Motor neuron (in vitro differentiated cells): ENCODE data around the gene SCIN. TPM values are rescaled to one million over a fixed set of nuclear protein-coding genes. Genes with fewer than 3 reads are reported as not detected.
"Not testable (repeated sequence)": the region's sequence is repeated elsewhere in the genome, so short reads cannot be mapped to it uniquely, and the experiment has no call there.

Source experiments
- ATAC-seq, 8 experiments: fragments of 200-7000 bp; cut with Tn5 transposase; replicated peaks in 6 of 8; 2 replicates each; pipeline ENCODE4 v1.8.0; 2021; ENCODE audit warnings: mild to moderate bottlenecking in 8 of 8, moderate library complexity in 8 of 8
- H3K27ac ChIP-seq, 2 donors: fragments of 250-450 bp; sonication (Bioruptor Pico); 2 replicates each; pipeline ENCODE4 v1.9.0; 2021; ENCODE audit warnings: antibody characterized with exemption in 2 of 2, mild to moderate bottlenecking in 2 of 2, moderate library complexity in 1 of 2
- H3K4me1 ChIP-seq, 2 donors: fragments of 250-450 bp; sonication (Bioruptor Pico); replicated peaks in 1 of 2; 2 replicates each; pipeline ENCODE4 v1.6.1; 2021; ENCODE audit warnings: antibody characterized with exemption in 2 of 2, mild to moderate bottlenecking in 2 of 2, moderate library complexity in 1 of 2
- H3K4me3 ChIP-seq, 5 donors: fragments of 250-450 bp; sonication (Bioruptor Pico); 2 replicates each; pipeline ENCODE4 v1.9.0; 2021; ENCODE audit warnings: antibody characterized with exemption in 5 of 5, mild to moderate bottlenecking in 5 of 5, moderate library complexity in 4 of 5
- WGBS, 10 experiments: fragments of 450-650 bp; shearing (Covaris generic); methylation state at CpG; one replicate each; pipeline ENCODE4 v1.0.0; 2022; 5-methylcytosine and 5-hydroxymethylcytosine counted together
- in situ Hi-C, 9 experiments: fragments of 400-800 bp; cut with MboI; loops; one replicate each; pipeline ENCODE4 v1.15.0; 2021; ENCODE audit warnings: low sequenced_read_pairs in 9 of 9, low pct_unique_long_range_greater_than_20kb in 2 of 9; ENCODE audit not compliant: unreplicated experiment in 9 of 9
- total RNA-seq, 8 experiments: library from RNA; unstranded; fragments of 300-600 nt; gene quantifications; 2 replicates each; pipeline versions ENCODE4 v1.2.3 to v1.2.4, GENCODE V29; 2022

The SCIN gene
- total RNA-seq, 8 experiments from 2014 or later: 0.37 to 153 (median 2.4) TPM

- in situ Hi-C loops, ATAC-seq, H3K4me1 ChIP-seq, H3K4me3 ChIP-seq, H3K27ac ChIP-seq: not testable (repeated sequence)
- 80 to 100% (median 97%) methylated on average over 1 to 7 of the region's 7 CpGs; no CpG with 5 or more reads in 3 of the 10 experiments for WGBS, 10 experiments
These were observed 102.9 kb downstream of the SCIN start for GRCh38 chr7:12673436-12673835.

DNA sequence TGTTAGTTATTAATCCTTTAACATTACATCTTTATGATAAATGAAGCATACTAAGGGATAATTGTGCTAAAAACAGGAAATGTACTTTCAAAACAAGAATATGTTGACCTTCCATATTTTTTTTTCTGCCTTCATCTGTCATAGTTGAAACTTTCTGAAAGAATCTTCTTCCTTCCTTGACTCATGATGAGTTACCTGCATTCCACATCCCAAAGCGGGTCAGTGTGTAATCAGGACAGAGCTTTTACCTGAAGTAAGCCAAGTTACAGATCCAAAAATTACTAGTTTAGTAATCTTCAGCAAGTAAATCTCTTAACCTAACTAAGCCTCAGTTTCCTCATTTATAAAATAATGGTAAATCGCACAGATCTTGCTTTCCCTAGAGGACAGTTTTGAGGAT lies 103.5 kb downstream of the SCIN start:
- Histone ChIP-seq H3K27ac (no peak overlapping the region), H3K4me1 (no peaks in the 10 kb centered on the region), H3K4me3 (no peak overlapping the region)
- WGBS, 10 experiments: 43 to 100% (median 90%) methylated on average over 1 to 2 of the region's 2 CpGs; no CpG with 5 or more reads in 1 of the 10 experiments
- no peak for ATAC-seq
- in situ Hi-C loops: no loop called here

GRCh38 chr7:12674861-12675260 lies 104.3 kb downstream of the SCIN start:
- peak in 1 of 8 experiments; percentile 24 for ATAC-seq
- Histone ChIP-seq H3K4me1 (no peaks in the 10 kb centered on the region), H3K4me3 (no peak overlapping the region), H3K27ac (no peak overlapping the region)
- 49 to 100% (median 85%) methylated on average over 2 to 4 of the region's 4 CpGs for whole genome bisulfite sequencing, 10 experiments
- in situ Hi-C loops: no loop called here

- in situ Hi-C loops: loop anchor here in 1 of 9 experiments (10.0 kb wide), 1 partner anchor 581 kb away; no protein-coding TSS in a partner anchor
- WGBS, 10 experiments: 0 to 88% (median 38%) methylated on average over 1 to 2 of the region's 2 CpGs; no CpG with 5 or more reads in 1 of the 10 experiments
- Histone ChIP-seq H3K4me3 (no peak overlapping the region), H3K4me1 (no peaks in the 10 kb centered on the region), H3K27ac (no peak overlapping the region)
- no peak for ATAC-seq
These were observed 113.4 kb downstream of the SCIN start for GRCh38 chr7:12683678-12684585.

DNA sequence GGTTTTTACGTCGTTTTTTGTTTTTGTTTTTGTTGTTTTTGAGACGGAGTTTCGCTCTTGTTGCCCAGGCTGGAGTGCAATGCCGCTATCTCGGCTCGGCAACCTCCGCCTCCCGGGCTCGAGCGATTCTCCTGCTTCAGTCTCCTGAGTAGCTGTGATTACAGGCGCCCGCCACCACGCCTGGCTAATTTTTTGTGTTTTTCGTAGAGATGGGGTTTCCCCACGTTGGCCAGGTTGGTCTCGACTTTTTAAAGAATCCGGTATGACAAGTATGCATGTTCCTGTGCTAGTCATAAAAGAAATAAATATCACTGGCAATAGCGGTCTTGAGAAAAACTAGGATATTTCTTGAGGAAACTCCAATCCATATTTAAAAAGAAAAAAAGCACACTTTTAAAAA lies 114.2 kb downstream of the SCIN start:
- H3K27ac ChIP-seq: no peak overlapping the region
- ATAC-seq: no peak
- WGBS, 10 experiments: 80 to 100% (median 95%) methylated on average over 2 to 19 of the region's 19 CpGs
- H3K4me3 ChIP-seq: no peak overlapping the region
- H3K4me1 ChIP-seq: no peaks in the 10 kb centered on the region
- in situ Hi-C loops: loop anchor here in 1 of 9 experiments (10.0 kb wide), 1 partner anchor 580 kb away; no protein-coding TSS in a partner anchor

DNA sequence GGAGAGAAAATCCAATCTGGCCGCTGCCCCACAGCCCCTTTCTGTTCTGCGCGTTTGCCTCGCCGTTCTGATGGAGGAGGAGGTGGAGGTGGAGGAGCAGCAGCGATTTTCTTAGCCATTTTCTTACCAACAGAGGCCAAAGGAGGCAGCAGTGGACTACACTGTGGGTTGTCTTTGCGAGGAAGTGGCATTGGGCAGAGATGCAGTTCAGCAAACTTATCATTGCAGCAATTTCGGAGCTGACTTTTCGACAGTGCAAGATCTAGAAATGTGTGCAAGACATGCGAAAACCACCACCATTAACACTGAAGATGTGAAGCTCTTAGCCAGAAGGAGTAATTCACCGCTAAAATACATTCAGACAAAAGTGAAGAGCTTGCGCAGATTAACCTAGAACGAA lies 115.0 kb downstream of the SCIN start:
- no peak overlapping the region for H3K4me3 ChIP-seq
- in situ Hi-C loops: loop anchor here in 1 of 9 experiments (10.0 kb wide), 1 partner anchor 579 kb away; no protein-coding TSS in a partner anchor
- no peak overlapping the region for H3K27ac ChIP-seq
- no peak for ATAC-seq
- H3K4me1 ChIP-seq: no peaks in the 10 kb centered on the region
- 60 to 100% (median 93%) methylated on average over 3 to 11 of the region's 13 CpGs; no CpG with 5 or more reads in 1 of the 10 experiments for WGBS, 10 experiments

- Histone ChIP-seq H3K4me3 (peak overlapping the region; percentile 67 to 86 (median 79)), H3K27ac (peak overlapping the region; percentile 79 to 88), H3K4me1 (no peaks in the 10 kb centered on the region)
- in situ Hi-C loops: loop anchor here in 1 of 9 experiments (10.0 kb wide), 1 partner anchor 578 kb away; no protein-coding TSS in a partner anchor
- 38 to 80% (median 46%) methylated on average over 2 to 18 of the region's 54 CpGs; no CpG with 5 or more reads in 3 of the 10 experiments for WGBS, 10 experiments
- ATAC-seq: peak; percentile 67 to 82 (median 70)
These were observed 115.8 kb downstream of the SCIN start for GRCh38 chr7:12686234-12686890.

- in situ Hi-C loops: loop anchor here in 1 of 9 experiments (10.0 kb wide), 1 partner anchor 578 kb away; no protein-coding TSS in a partner anchor
- peak within 1 kb of the TSS; percentile 67 to 86 (median 79) for H3K4me3 ChIP-seq
- peak within 1 kb of the TSS; percentile 79 to 88 for H3K27ac ChIP-seq
- peaks cover 0 to 3% of the 10 kb centered on the region in 2 donors for H3K4me1 ChIP-seq
- ATAC-seq: peak; percentile 85 to 95 (median 91)
- 0% methylated on average over 1 to 5 of the region's 73 CpGs; no CpG with 5 or more reads in 6 of the 10 experiments for WGBS, 10 experiments
These were observed 116.6 kb downstream of the SCIN start, which contains the start of gene ARL4A for GRCh38 chr7:12686891-12687717. TSS of gene ARL4A (plus strand) at chr7:12687633. CDS start at chr7:12688255, 622 bp downstream.

DNA sequence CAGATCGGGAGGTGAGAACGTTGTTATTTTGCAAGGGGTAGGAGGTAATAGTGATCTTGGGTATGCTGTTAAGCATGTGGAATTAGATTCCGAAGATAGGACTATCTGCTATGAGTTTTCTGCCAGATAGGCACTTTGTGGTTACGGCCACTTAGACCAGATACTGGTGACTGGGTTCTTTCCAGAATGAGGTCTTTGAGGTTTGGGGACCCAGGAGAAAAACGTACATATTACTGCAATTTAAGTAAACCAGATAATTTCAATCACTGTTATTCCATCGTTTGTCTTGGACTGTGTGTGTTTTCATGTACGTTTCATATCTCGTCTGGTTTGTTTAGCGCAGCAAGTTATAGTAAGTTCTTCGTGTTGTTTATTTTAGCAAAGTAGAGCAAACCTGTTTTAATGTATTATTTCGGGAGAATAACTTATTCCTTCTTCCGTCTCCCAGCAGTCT lies 117.2 kb downstream of the SCIN start:
- no peak overlapping the region for H3K27ac ChIP-seq
- ATAC-seq: peak; percentile 3 to 16 (median 7)
- H3K4me3 ChIP-seq: peak overlapping the region; percentile 67 to 86 (median 79)
- in situ Hi-C loops: loop anchor here in 1 of 9 experiments (10.0 kb wide), 1 partner anchor 577 kb away; no protein-coding TSS in a partner anchor
- H3K4me1 ChIP-seq: peaks cover 0 to 4% of the 10 kb centered on the region in 2 donors
- WGBS, 10 experiments: 0 to 33% (median 4%) methylated on average over 3 to 10 of the region's 12 CpGs; no CpG with 5 or more reads in 1 of the 10 experiments

DNA sequence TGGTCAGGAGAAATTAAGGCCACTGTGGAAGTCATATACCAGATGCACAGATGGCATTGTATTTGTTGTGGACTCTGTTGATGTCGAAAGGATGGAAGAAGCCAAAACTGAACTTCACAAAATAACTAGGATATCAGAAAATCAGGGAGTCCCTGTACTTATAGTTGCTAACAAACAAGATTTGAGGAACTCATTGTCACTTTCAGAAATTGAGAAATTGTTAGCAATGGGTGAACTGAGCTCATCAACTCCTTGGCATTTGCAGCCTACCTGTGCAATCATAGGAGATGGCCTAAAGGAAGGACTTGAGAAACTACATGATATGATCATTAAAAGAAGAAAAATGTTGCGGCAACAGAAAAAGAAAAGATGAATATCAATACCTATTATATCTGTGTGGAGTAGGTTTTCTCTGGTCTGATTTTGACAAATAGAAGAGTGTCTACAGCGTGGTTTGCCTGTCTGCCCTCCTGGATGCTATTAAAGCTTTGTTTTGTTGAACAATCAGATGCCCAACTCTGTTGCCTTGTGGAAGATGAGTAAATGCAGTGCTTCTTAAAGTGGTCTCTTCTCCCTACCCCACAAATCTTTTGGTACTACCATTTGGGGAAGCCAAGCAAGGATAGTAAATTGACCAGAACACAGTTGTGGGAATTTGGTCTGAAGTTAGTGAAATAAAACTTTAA lies 118.1 kb downstream of the SCIN start:
- WGBS, 10 experiments: 80 to 100% (median 100%) methylated on average over 1 of the region's 3 CpGs; no CpG with 5 or more reads in 7 of the 10 experiments
- H3K4me1 ChIP-seq, H3K27ac ChIP-seq, ATAC-seq: not testable (repeated sequence)
- in situ Hi-C loops: loop anchor here in 1 of 9 experiments (10.0 kb wide), 1 partner anchor 576 kb away; no protein-coding TSS in a partner anchor
- peak overlapping the region; percentile 23 to 69 (median 34) for H3K4me3 ChIP-seq

DNA sequence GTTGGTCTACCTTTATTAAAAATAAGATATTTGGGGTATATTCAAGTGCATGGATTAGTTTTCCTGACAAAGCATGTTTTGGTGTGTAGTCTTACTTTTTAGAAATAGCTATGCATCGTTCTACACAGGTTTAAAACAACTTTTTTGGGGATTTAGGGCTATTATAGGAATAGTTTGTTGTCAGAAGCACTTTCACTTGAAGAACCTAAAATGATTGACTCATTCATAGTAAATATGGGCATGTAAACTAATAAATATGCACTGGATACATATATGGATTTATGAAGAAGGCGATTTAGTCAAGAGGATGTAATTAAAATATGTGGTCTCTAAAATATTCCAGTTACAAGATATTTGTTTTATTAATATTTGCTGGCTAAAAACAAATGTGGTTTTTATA lies 118.9 kb downstream of the SCIN start:
- whole genome bisulfite sequencing, 10 experiments: 0 to 50% (median 16%) methylated on average over 1 to 2 of the region's 2 CpGs; no CpG with 5 or more reads in 1 of the 10 experiments
- peaks cover 0 to 4% of the 10 kb centered on the region in 2 donors for H3K4me1 ChIP-seq
- no peak overlapping the region for H3K27ac ChIP-seq
- H3K4me3 ChIP-seq: peak overlapping the region; percentile 23 to 69 (median 34)
- in situ Hi-C loops: loop anchor here in 1 of 9 experiments (10.0 kb wide), 1 partner anchor 575 kb away; no protein-coding TSS in a partner anchor
- no peak for ATAC-seq
